Astrocyte of the spinal cord (primary cell): ENCODE results near the gene RBMS2.
"Not testable (repeated sequence)": the region's sequence is repeated elsewhere in the genome, so short reads cannot be mapped to it uniquely, and the experiment has no call there.

Experiments
- DNase-seq: peaks from one replicate; pipeline ENCODE4 v3.0.0; 2011; ENCODE audit warnings: low read depth, low spot score
- H3K4me3 ChIP-seq: 2 replicates; pipeline ENCODE4 v1.5.1; 2011; ENCODE audit warnings: low read depth, mild to moderate bottlenecking, low read length, moderate library complexity
- in situ Hi-C: cut with HindIII; loops from 2 replicates; pipeline ENCODE4 v1.10.0; 2017; ENCODE audit warnings: low sequenced_read_pairs
- TF ChIP-seq, protein P1 (sequence below): IDR thresholded peaks from 2 replicates; pipeline ENCODE4 v1.5.1; 2012; ENCODE audit warnings: low read depth, mild to moderate bottlenecking, low read length, inconsistent platforms

The RBMS2 gene

GRCh38 chr12:56484566-56484965, 37.1 kb upstream of the RBMS2 start:
- TF ChIP-seq, protein P1, sequence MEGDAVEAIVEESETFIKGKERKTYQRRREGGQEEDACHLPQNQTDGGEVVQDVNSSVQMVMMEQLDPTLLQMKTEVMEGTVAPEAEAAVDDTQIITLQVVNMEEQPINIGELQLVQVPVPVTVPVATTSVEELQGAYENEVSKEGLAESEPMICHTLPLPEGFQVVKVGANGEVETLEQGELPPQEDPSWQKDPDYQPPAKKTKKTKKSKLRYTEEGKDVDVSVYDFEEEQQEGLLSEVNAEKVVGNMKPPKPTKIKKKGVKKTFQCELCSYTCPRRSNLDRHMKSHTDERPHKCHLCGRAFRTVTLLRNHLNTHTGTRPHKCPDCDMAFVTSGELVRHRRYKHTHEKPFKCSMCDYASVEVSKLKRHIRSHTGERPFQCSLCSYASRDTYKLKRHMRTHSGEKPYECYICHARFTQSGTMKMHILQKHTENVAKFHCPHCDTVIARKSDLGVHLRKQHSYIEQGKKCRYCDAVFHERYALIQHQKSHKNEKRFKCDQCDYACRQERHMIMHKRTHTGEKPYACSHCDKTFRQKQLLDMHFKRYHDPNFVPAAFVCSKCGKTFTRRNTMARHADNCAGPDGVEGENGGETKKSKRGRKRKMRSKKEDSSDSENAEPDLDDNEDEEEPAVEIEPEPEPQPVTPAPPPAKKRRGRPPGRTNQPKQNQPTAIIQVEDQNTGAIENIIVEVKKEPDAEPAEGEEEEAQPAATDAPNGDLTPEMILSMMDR: no peak
- in situ Hi-C loops: no loop called here
- H3K4me3 ChIP-seq: no peak overlapping the region
- no peak for DNase-seq

GRCh38 chr12:56486694-56487093, 34.9 kb upstream of the RBMS2 start:
- TF ChIP-seq, protein P1: no peak
- no peak for DNase-seq
- in situ Hi-C loops: no loop called here
- no peak overlapping the region for H3K4me3 ChIP-seq

GRCh38 chr12:56487448-56488040, 34.1 kb upstream of the RBMS2 start:
- no peak for DNase-seq
- peak overlapping the region; percentile 44 for H3K4me3 ChIP-seq
- TF ChIP-seq, protein P1: no peak
- in situ Hi-C loops: no loop called here

GRCh38 chr12:56488041-56488955, 33.3 kb upstream of the RBMS2 start, which contains the start of gene GLS2:
TSS of gene GLS2 (minus strand) at chr12:56488161. CDS start at chr12:56488118, 43 bp downstream.
- peak within 1 kb of the TSS; percentile 44 for H3K4me3 ChIP-seq
- DNase-seq: peak; percentile 64
- TF ChIP-seq, protein P1: no peak
- in situ Hi-C loops: no loop called here

- H3K4me3 ChIP-seq: no peak overlapping the region
- no peak for DNase-seq
- in situ Hi-C loops: no loop called here
- TF ChIP-seq, protein P1: no peak
Measured at GRCh38 chr12:56490360-56490759, 31.3 kb upstream of the RBMS2 start.

- in situ Hi-C loops, DNase-seq: not testable (repeated sequence)
Measured at GRCh38 chr12:56493409-56494105, 28.1 kb upstream of the RBMS2 start.

GRCh38 chr12:56494106-56494415, 27.6 kb upstream of the RBMS2 start:
- DNase-seq, H3K4me3 ChIP-seq, in situ Hi-C loops: not testable (repeated sequence)

More at GRCh38 chr12:56493409-56494105, 28.1 kb upstream of the RBMS2 start:
- not testable (repeated sequence) for H3K4me3 ChIP-seq

GRCh38 chr12:56494481-56494880, 27.1 kb upstream of the RBMS2 start:
- in situ Hi-C loops, DNase-seq, H3K4me3 ChIP-seq: not testable (repeated sequence)
